SK-N-SH (cell line): ENCODE results near the gene LIN37. TPM values are rescaled to one million over a fixed set of nuclear protein-coding genes. Genes with fewer than 3 reads are reported as not detected.

Source experiments
- CTCF ChIA-PET: fragments of 300-600, 350-600 bp; formaldehyde crosslinking; extraction: SDS; loops from one replicate; lab custom pipeline; 2021; lab: Yijun Ruan, JAX
- POLR2A ChIA-PET: fragments of 350-600 bp; sonication (Branson Sonifier 250); formaldehyde crosslinking; extraction: SDS; loops from one replicate; lab custom pipeline; 2020; ENCODE audit warnings: antibody characterized with exemption, inconsistent platforms; lab: Yijun Ruan, JAX
- DNase-seq: peaks from one replicate; pipeline ENCODE4 v3.0.0; 2012
- H2AFZ ChIP-seq: fragments of 200-600 bp; sonication (generic); 2 replicates; pipeline ENCODE4 v1.8.1; 2016; ENCODE audit warnings: antibody characterized with exemption, mild to moderate bottlenecking, low read depth
- H3F3A ChIP-seq: fragments of 200-600 bp; sonication (generic); replicated peaks from 2 replicates; pipeline ENCODE3; 2016; ENCODE audit warnings: antibody characterized with exemption, mild to moderate bottlenecking; ENCODE audit not compliant: insufficient read depth
- H3K27ac ChIP-seq, 2 experiments: fragments of 200-500 bp in 1 of 2; fragments of 200-600 bp in 1 of 2; sonication (Bioruptor generic) in 1 of 2; sonication (generic), shearing (Covaris generic) in 1 of 2; 2 replicates each; pipeline versions ENCODE4 v1.5.1 to v1.6.1; 2014 to 2016; ENCODE audit warnings: low read depth in 2 of 2, inconsistent platforms in 1 of 2, low read length in 1 of 2, mild to moderate bottlenecking in 1 of 2, mixed read lengths in 1 of 2
- H3K27me3 ChIP-seq: fragments of 200-600 bp; sonication (generic), shearing (Covaris generic); 2 replicates; pipeline ENCODE4 v1.6.1; 2016; ENCODE audit warnings: mixed run types; ENCODE audit not compliant: insufficient read depth
- H3K36me3 ChIP-seq, 2 experiments: fragments of 200-500 bp in 1 of 2; fragments of 200-600 bp in 1 of 2; sonication (Bioruptor generic) in 1 of 2; sonication (generic) in 1 of 2; replicated peaks in 1 of 2; 2 replicates each; pipeline versions ENCODE3 to v1.5.1; 2014 to 2016; ENCODE audit warnings: low read length in 1 of 2, mild to moderate bottlenecking in 1 of 2; ENCODE audit not compliant: insufficient read depth in 2 of 2, control insufficient read depth in 1 of 2
- H3K4me1 ChIP-seq, 2 experiments: fragments of 200-500 bp in 1 of 2; fragments of 200-600 bp in 1 of 2; sonication (Bioruptor generic) in 1 of 2; sonication (generic), shearing (Covaris generic) in 1 of 2; 2 replicates each; pipeline versions ENCODE4 v1.5.1 to v1.6.1; 2014 to 2016; ENCODE audit warnings: low read depth in 1 of 2, low read length in 1 of 2, mixed run types in 1 of 2; ENCODE audit not compliant: insufficient read depth in 2 of 2, control insufficient read depth in 1 of 2
- H3K4me2 ChIP-seq: fragments of 200-600 bp; sonication (generic), shearing (Covaris generic); 2 replicates; pipeline ENCODE4 v1.6.1; 2017; ENCODE audit warnings: mixed run types
- H3K4me3 ChIP-seq, 2 experiments: fragments of 200-500 bp in 1 of 2; fragments of 200-600 bp in 1 of 2; sonication (Bioruptor generic) in 1 of 2; sonication (generic), shearing (Covaris generic) in 1 of 2; 2 replicates each; pipeline versions ENCODE4 v1.5.1 to v1.8.1; 2014 to 2016; ENCODE audit warnings: low read depth in 2 of 2, inconsistent platforms in 1 of 2, low read length in 1 of 2, mild to moderate bottlenecking in 1 of 2, mixed read lengths in 1 of 2, moderate library complexity in 1 of 2
- H3K79me2 ChIP-seq: fragments of 200-600 bp; sonication (generic); 2 replicates; pipeline ENCODE4 v1.8.1; 2017; ENCODE audit warnings: mild to moderate bottlenecking; ENCODE audit not compliant: insufficient read depth
- H3K9ac ChIP-seq: fragments of 200-600 bp; sonication (generic); 2 replicates; pipeline ENCODE4 v1.6.1; 2017; ENCODE audit warnings: mixed run types
- H3K9me2 ChIP-seq: fragments of 200-600 bp; sonication (generic); 2 replicates; pipeline ENCODE4 v1.6.1; 2017; ENCODE audit warnings: mixed run types
- H3K9me3 ChIP-seq: fragments of 200-600 bp; sonication (generic); 2 replicates; pipeline ENCODE4 v1.6.1; 2017; ENCODE audit warnings: mixed run types, mild to moderate bottlenecking, moderate library complexity
- H4K20me1 ChIP-seq: fragments of 200-600 bp; sonication (generic); 2 replicates; pipeline ENCODE4 v1.6.1; 2017; ENCODE audit warnings: mild to moderate bottlenecking, mixed run types; ENCODE audit not compliant: insufficient read depth
- EP300 ChIP-seq, 2 experiments: IDR thresholded peaks; 2 replicates each; pipeline versions ENCODE4 v1.4.0 to v1.6.1; 2012; ENCODE audit warnings: borderline replicate concordance in 1 of 2, low read depth in 1 of 2, low read length in 1 of 2
- EZH2phosphoT487 ChIP-seq: fragments of 200-600 bp; sonication (generic); IDR thresholded peaks from 2 replicates; pipeline ENCODE4 v1.6.1; 2017; ENCODE audit warnings: low read depth, mixed run types, mild to moderate bottlenecking, antibody characterized with exemption, moderate library complexity, borderline replicate concordance
- FOXJ3 ChIP-seq: sonication (generic); formaldehyde crosslinking; IDR thresholded peaks from 2 replicates; pipeline ENCODE4 v1.5.1; 2020; ENCODE audit warnings: mild to moderate bottlenecking, missing genetic modification reagents
- FOXM1 ChIP-seq: IDR thresholded peaks from 2 replicates; pipeline ENCODE4 v1.4.0; 2012; ENCODE audit warnings: low read depth, mild to moderate bottlenecking
- GATA2 ChIP-seq: sonication (generic); formaldehyde crosslinking; IDR thresholded peaks from 2 replicates; pipeline ENCODE4 v1.5.0; 2020; ENCODE audit warnings: mild to moderate bottlenecking, missing genetic modification reagents
- IRF3 ChIP-seq: fragments of 150-350 bp; IDR thresholded peaks from 2 replicates; pipeline ENCODE4 v1.6.1; 2016; ENCODE audit warnings: mild to moderate bottlenecking, low read depth, low read length
- JUND ChIP-seq: IDR thresholded peaks from 2 replicates; pipeline ENCODE4 v1.4.0; 2012
- MEF2A ChIP-seq: IDR thresholded peaks from 2 replicates; pipeline ENCODE4 v1.4.0; 2012; ENCODE audit warnings: low read depth, borderline replicate concordance
- NRF1 ChIP-seq: IDR thresholded peaks from 2 replicates; pipeline ENCODE4 v1.6.1; 2012; ENCODE audit warnings: low read depth, mild to moderate bottlenecking, low read length
- PBX3 ChIP-seq: IDR thresholded peaks from 2 replicates; pipeline ENCODE4; 2012
- POLR2AphosphoS5 ChIP-seq: IDR thresholded peaks from 2 replicates; pipeline ENCODE4 v1.6.1; 2012; ENCODE audit warnings: low read depth, low read length
- RAD21 ChIP-seq: IDR thresholded peaks from 2 replicates; pipeline ENCODE4 v1.6.1; 2012; ENCODE audit warnings: mild to moderate bottlenecking, low read length
- RCOR1 ChIP-seq: fragments of 150-350 bp; IDR thresholded peaks from 2 replicates; pipeline ENCODE4 v1.6.1; 2017; ENCODE audit warnings: antibody characterized with exemption, low read length
- RXRA ChIP-seq: IDR thresholded peaks from 2 replicates; pipeline ENCODE4 v1.4.0; 2012; ENCODE audit warnings: low read depth, mild to moderate bottlenecking, borderline replicate concordance
- TAF1 ChIP-seq: IDR thresholded peaks from 2 replicates; pipeline ENCODE4 v1.6.1; 2012; ENCODE audit warnings: low read depth, mild to moderate bottlenecking, low read length, moderate library complexity, borderline replicate concordance
- TEAD4 ChIP-seq: IDR thresholded peaks from 2 replicates; pipeline ENCODE4 v1.4.0; 2012; ENCODE audit warnings: mild to moderate bottlenecking, borderline replicate concordance; ENCODE audit not compliant: insufficient read depth
- USF1 ChIP-seq: IDR thresholded peaks from 2 replicates; pipeline ENCODE4 v1.4.0; 2012; ENCODE audit warnings: low read depth, borderline replicate concordance
- USF2 ChIP-seq: fragments of 150-350 bp; IDR thresholded peaks from 2 replicates; pipeline ENCODE4 v1.6.1; 2017; ENCODE audit warnings: antibody characterized with exemption, low read length, low read depth, borderline replicate concordance
- YY1 ChIP-seq: IDR thresholded peaks from 2 replicates; pipeline ENCODE4 v1.4.0; 2012; ENCODE audit warnings: low read depth, mild to moderate bottlenecking
- ZBTB33 ChIP-seq: IDR thresholded peaks from 2 replicates; pipeline ENCODE4 v1.4.0; 2012; ENCODE audit warnings: low read depth, borderline replicate concordance
- WGBS: methylation state at CpG from one replicate; pipeline ENCODE4 v1.1.6; 2017; ENCODE audit warnings: low lambda C conversion rate; 5-methylcytosine and 5-hydroxymethylcytosine counted together
- polyA plus RNA-seq, 3 experiments: library from polyadenylated mRNA; depleted of rRNA; stranded (reverse); fragments of >200 nt; gene quantifications; 2 replicates each; pipeline ENCODE4 v1.2.3, GENCODE V29; 2012

LIN37 gene
- polyA plus RNA-seq, 1 of the 3 experiments (the other 2 are of a cell fraction), result 21.1 TPM

- Histone ChIP-seq H3K27ac (no peak overlapping the region), H3K4me3 (no peak overlapping the region), H3K9ac (no peak overlapping the region), H3F3A (no peaks in the 10 kb centered on the region), H2AFZ (no peak overlapping the region), H3K27me3 (no peaks in the 10 kb centered on the region), H4K20me1 (no peaks in the 10 kb centered on the region), H3K4me1 (no peaks in the 10 kb centered on the region), H3K4me2 (no peak overlapping the region), H3K79me2 (no peaks in the 10 kb centered on the region), H3K36me3 (no peaks in the 10 kb centered on the region), H3K9me3 (no peaks in the 10 kb centered on the region), H3K9me2 (no peaks in the 10 kb centered on the region)
- WGBS, result 92% methylated on average over 12 of the region's 15 CpGs
- no peak for TF ChIP-seq POLR2AphosphoS5
- no peak for TF ChIP-seq MEF2A
- TF ChIP-seq FOXJ3 (CRISPR knock-in tag), result no peak
- TF ChIP-seq RAD21, result no peak
- no peak for TF ChIP-seq NRF1
- TF ChIP-seq EP300 (IDR thresholded peaks at IDR 0.05; ENCODE audit: borderline replicate concordance in 1 of 2, low read depth in 1 of 2, low read length in 1 of 2), result no peak
- no peak for TF ChIP-seq PBX3
- TF ChIP-seq ZBTB33, result no peak
- TF ChIP-seq JUND, result no peak
- TF ChIP-seq FOXM1, result no peak
- TF ChIP-seq YY1, result no peak
- no peak for TF ChIP-seq USF1
- TF ChIP-seq RXRA, result no peak
- no peak for TF ChIP-seq TEAD4
- TF ChIP-seq RCOR1, result no peak
- TF ChIP-seq GATA2, result no peak
- no peak for TF ChIP-seq EZH2phosphoT487
- no peak for TF ChIP-seq TAF1
- no peak for TF ChIP-seq USF2
- TF ChIP-seq IRF3, result no peak
- ChIA-PET CTCF (no interaction called here), POLR2A (no interaction called here)
- no peak for DNase-seq
Observed at GRCh38 chr19:35792312-35792711, 43.9 kb downstream of the LIN37 start.
